Adrenal gland (tissue), 12 donors: Measurements from ENCODE around the gene MRPS35. TPM values are rescaled to one million over a fixed set of nuclear protein-coding genes. Genes with fewer than 3 reads are reported as not detected.

Experiments used
- DNase-seq, 7 donors: peaks; one replicate each; pipeline ENCODE4 v3.0.0-alpha.2; 2019 to 2020
- H3K27ac ChIP-seq, 5 donors: fragments of 200-600 bp; sonication (generic) in 4 of 5; 1 replicate in 3 of 5; 2 replicates in 2 of 5; pipeline versions ENCODE4 v1.5.1 to v1.8.0; 2016 to 2020; ENCODE audit warnings: mild to moderate bottlenecking in 1 of 5
- H3K27me3 ChIP-seq: fragments of 200-600 bp; 2 replicates; pipeline ENCODE4 v1.8.0; 2021
- H3K36me3 ChIP-seq, 2 donors: fragments of 200-600 bp; replicated peaks in 1 of 2; 1 replicate in 1 of 2; 2 replicates in 1 of 2; pipeline versions ENCODE4 v1.5.1 to v1.8.0; 2018 to 2022
- H3K4me1 ChIP-seq, 2 donors: fragments of 200-600 bp; replicated peaks in 1 of 2; 1 replicate in 1 of 2; 2 replicates in 1 of 2; pipeline versions ENCODE4 v1.5.1 to v1.8.0; 2018 to 2021
- H3K4me3 ChIP-seq, 4 donors: fragments of 200-600 bp; sonication (generic) in 3 of 4; one replicate each; pipeline ENCODE4 v1.5.1; 2016 to 2018
- H3K9me3 ChIP-seq, 3 donors: fragments of 200-600 bp; sonication (generic) in 1 of 3; replicated peaks in 1 of 3; 1 replicate in 2 of 3; 2 replicates in 1 of 3; pipeline versions ENCODE4 v1.5.1 to v1.8.0; 2016 to 2021
- CTCF ChIP-seq, 6 experiments: fragments of 450-650 bp in 4 of 6; fragments of 200-600 bp in 2 of 6; sonication (generic) in 1 of 6; IDR thresholded peaks; 1 replicate in 5 of 6; 2 replicates in 1 of 6; pipeline versions ENCODE4 v1.5.1 to v1.8.0; 2016 to 2021; ENCODE audit warnings: antibody characterized with exemption in 6 of 6, mild to moderate bottlenecking in 2 of 6, moderate library complexity in 1 of 6
- POLR2A ChIP-seq, 2 donors: fragments of 450-650 bp; IDR thresholded peaks; one replicate each; pipeline ENCODE4 v1.6.1; 2017; ENCODE audit warnings: antibody characterized with exemption in 2 of 2, mild to moderate bottlenecking in 2 of 2, moderate library complexity in 1 of 2
- WGBS, 4 donors: extraction: QIAGEN DNeasy Blood & Tissue Kit in 2 of 4; methylation state at CpG; one replicate each; pipeline versions ENCODE4 v1.1.5 to v1.1.7; 2013 to 2017; 5-methylcytosine and 5-hydroxymethylcytosine counted together
- intact Hi-C, 2 donors: fragments of 100-400 bp; cut with DNase I; formaldehyde crosslinking; loops; one replicate each; pipeline versions ENCODE4 v1.14.1 to v1.15.0; 2022 to 2023
- polyA plus RNA-seq, 3 donors: library from polyadenylated mRNA; stranded (reverse); fragments of 200-250 nt in 2 of 3; fragments of 350-450 nt in 1 of 3; fragmentation: Illumina TruSeq in 1 of 3; extraction: RNeasy Lipid Tissue Mini Kit (QIAGEN cat#74804) in 1 of 3; gene quantifications; one replicate each; pipeline ENCODE4 v1.2.3, GENCODE V29; 2013 to 2014
- total RNA-seq, 9 donors: library from RNA; depleted of rRNA in 4 of 9; stranded (reverse); fragments of >200 nt in 4 of 9; fragments of 120-200 nt in 1 of 9; fragmentation: NEBNext Ultra II Directional in 1 of 9; extraction: Animal tissue kit (Norgen Biotek cat#: 25700) in 1 of 9; gene quantifications; one replicate each; pipeline versions ENCODE4 v1.1.0 to v1.2.4, GENCODE V29; 2013 to 2023
- donor health status: healthy with polysubstance abuse.
- donor health status: Bipolar disorder and iron deficiency.
- donor health status: DM: yes; HTN: yes; CAD: no.
- donor health status: DM: no; HTN: no; CAD: no.
- donor health status: DM: no; HTN: no; CAD: no.
- donor health status: DM: yes; HTN: yes; CAD: no.

MRPS35 gene
- total and polyA plus RNA-seq, 12 donors = 21.0 to 137 (median 58.9) TPM

DNA sequence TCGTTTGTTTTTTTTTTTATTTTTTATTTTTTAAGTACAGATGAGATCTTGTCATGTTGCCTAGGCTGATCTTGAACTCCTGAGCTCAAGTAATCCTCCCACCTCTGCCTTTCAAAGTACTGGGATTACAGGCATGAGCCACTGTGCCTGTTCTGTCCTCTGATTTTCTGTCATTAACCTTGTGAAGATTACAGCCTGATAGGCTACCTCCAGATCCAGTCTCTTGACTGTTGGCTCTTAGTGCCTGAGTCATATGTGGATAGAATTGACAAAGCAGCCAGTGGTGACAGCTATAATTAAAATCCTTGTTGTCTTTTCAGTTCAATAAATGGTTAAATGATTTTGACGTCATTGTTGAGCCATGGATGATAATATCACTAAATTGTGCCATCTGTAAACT, 35.6 kb upstream of the MRPS35 start:
- no peak for TF ChIP-seq POLR2A (IDR thresholded peaks at IDR 0.05)
- no peak for TF ChIP-seq CTCF (IDR thresholded peaks at IDR 0.05)
- H3K4me3 ChIP-seq = no peak overlapping the region
- intact Hi-C loops = no loop called here
- peaks cover 0 to 35% of the 10 kb centered on the region in 2 donors for H3K36me3 ChIP-seq
- no peaks in the 10 kb centered on the region for H3K9me3 ChIP-seq
- DNase-seq = no peak
- no peaks in the 10 kb centered on the region for H3K27me3 ChIP-seq
- H3K27ac ChIP-seq = no peak overlapping the region
- 64 to 79% (median 65%) methylated on average over 2 of the region's 2 CpGs for WGBS, 4 donors
- no peaks in the 10 kb centered on the region for H3K4me1 ChIP-seq

DNA sequence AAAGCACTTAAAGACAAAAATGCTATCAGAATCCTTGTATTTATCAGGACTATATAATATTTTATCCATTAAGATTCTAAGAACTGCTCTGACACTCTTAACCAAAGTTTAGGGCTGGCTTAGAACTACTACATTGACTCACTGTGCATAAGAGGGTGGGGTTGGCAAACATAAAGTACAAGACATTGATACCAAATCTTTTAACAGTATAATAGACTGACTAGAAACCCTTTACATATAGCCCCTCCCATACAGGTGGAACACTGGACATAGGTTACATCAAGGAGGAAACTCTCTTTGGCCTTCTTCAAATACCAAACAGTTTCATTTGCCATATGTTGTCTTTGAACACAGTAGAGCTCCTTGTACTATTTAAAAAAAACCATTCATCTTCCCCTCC, 30.0 kb upstream of the MRPS35 start:
- H3K9me3 ChIP-seq = no peaks in the 10 kb centered on the region
- H3K36me3 ChIP-seq = peaks cover 0 to 70% of the 10 kb centered on the region in 2 donors
- H3K27me3 ChIP-seq = no peaks in the 10 kb centered on the region
- no peaks in the 10 kb centered on the region for H3K4me1 ChIP-seq
- no peak overlapping the region for H3K4me3 ChIP-seq
- no peak overlapping the region for H3K27ac ChIP-seq
- TF ChIP-seq POLR2A (IDR thresholded peaks at IDR 0.05) = no peak
- TF ChIP-seq CTCF (IDR thresholded peaks at IDR 0.05) = no peak
- DNase-seq = no peak
- intact Hi-C loops = no loop called here

- H3K4me3 ChIP-seq = no peak overlapping the region
- H3K9me3 ChIP-seq = no peaks in the 10 kb centered on the region
- H3K27me3 ChIP-seq = no peaks in the 10 kb centered on the region
- TF ChIP-seq CTCF (IDR thresholded peaks at IDR 0.05) (no peak), POLR2A (IDR thresholded peaks at IDR 0.05) (no peak)
- H3K27ac ChIP-seq = no peak overlapping the region
- H3K4me1 ChIP-seq = no peaks in the 10 kb centered on the region
- DNase-seq = no peak
- peaks cover 0 to 70% of the 10 kb centered on the region in 2 donors for H3K36me3 ChIP-seq
- WGBS, 4 donors = 81 to 93% (median 88%) methylated on average over 2 of the region's 2 CpGs
- intact Hi-C loops = no loop called here
Measured at GRCh38 chr12:27682534-27682933, 28.1 kb upstream of the MRPS35 start.

DNA sequence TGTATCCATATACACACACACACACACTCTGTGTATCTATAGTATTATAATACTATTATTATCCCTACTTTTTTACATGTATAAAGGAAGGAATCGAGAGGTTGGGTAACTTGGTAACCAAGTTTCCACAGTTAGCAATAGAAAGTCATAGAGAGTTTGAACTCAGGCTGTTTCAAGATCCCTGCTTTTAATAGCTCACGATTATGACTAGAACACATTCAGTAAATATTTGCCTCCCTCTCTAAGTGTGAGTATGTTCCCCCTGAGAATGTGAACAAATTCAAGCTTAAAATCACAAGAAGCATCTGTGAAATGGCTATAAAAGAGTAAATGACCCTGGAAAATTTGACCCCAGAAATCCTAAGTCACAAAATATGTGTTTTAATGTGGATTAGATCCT, 25.4 kb upstream of the MRPS35 start:
- Histone ChIP-seq H3K27ac (no peak overlapping the region), H3K4me3 (no peak overlapping the region), H3K36me3 (peaks cover 0 to 78% of the 10 kb centered on the region in 2 donors), H3K4me1 (no peaks in the 10 kb centered on the region), H3K9me3 (no peaks in the 10 kb centered on the region), H3K27me3 (no peaks in the 10 kb centered on the region)
- intact Hi-C loops = no loop called here
- DNase-seq = no peak
- WGBS, 4 donors = 87 to 93% (median 91%) methylated on average over 2 of the region's 2 CpGs
- TF ChIP-seq POLR2A (IDR thresholded peaks at IDR 0.05) (no peak), CTCF (IDR thresholded peaks at IDR 0.05) (no peak)
